HG02973 (cell line): ENCODE results near the gene IRF4.

ENCODE experiments used
- ATAC-seq: cut with Tn5 transposase; IDR thresholded peaks from one replicate; pipeline ENCODE4 v1.9.1; 2021; ENCODE audit warnings: moderate library complexity; ENCODE audit not compliant: unreplicated experiment

The IRF4 gene

DNA sequence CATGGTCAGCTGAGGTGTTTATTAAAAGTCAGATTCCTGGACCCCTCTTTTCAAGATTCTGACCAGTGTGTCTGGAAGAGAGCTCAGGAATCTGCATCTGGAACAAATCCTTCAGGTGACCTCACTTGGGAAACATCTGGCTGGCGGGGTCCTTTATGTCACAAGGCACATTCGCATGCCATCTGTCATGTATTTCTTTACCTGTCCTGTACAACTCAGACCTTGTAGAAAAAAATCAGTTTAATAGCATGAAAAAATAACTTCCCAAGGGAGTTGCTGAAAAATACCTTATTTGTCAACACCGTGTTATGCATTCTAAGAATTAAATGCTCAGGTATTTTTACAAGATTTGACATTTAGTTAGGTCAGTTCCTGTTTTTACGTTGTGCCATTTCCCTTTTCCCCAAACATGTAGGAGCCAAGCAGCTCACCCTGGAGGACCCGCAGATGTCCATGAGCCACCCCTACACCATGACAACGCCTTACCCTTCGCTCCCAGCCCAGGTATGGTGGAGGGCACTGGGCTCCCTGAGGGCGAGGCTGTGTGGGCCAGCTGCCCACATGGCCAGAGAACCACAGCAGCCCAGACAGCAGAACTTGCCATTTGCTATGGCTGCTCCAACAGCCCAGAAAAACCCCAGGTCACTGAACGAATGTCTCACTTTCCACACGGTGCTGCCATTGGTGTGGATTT, 4.0 kb downstream of the IRF4 start:
- no peak for ATAC-seq

DNA sequence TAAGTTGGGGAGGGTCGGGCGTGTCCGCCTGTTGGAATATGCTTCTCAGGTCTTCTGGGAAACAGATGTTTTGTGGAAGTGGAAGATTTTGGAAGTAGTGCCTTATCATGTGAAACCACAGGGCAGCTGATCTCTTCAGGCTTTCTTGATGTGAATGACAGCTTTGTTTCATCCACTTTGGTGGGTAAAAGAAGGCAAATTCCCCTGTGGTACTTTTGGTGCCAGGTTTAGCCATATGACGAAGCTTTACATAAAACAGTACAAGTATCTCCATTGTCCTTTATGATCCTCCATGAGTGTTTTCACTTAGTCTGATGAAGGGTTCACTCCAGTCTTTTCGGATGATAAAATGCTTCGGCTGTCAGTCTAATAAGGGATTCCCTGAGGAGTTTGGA, 4.6 kb downstream of the IRF4 start:
- no peak for ATAC-seq

DNA sequence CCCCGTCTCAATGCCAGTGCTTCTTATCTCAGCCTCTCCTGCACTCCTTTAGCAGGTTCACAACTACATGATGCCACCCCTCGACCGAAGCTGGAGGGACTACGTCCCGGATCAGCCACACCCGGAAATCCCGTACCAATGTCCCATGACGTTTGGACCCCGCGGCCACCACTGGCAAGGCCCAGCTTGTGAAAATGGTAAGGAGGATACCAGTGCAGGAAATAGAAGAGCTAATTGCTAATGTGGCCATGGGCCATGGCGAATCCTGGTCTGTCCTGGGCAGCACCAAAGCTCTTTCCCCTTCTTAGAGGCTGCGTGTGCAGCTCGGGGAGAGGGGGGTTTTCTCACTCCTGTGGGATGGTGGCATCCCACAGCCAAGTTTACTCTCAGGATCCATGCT, 5.5 kb downstream of the IRF4 start:
- no peak for ATAC-seq

DNA sequence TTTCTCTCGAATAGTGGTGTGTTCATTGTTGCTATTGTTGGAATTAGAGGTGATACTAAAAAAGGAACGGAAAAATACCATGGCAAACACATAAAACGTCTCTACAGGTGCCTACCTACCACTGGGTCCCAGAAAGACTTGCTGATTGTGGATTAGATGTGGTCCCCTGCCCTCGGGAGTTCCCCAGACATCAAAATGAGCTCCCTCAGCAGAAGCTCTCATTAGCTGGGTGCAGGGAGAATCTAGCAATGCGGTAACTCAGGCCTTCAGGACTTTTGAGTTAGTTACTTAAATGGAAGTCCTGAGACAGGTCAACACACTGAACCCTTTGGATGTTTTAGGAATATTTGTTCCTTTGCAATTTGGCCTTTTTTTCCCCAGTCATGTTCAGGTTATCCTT, 6.1 kb downstream of the IRF4 start:
- no peak for ATAC-seq

DNA sequence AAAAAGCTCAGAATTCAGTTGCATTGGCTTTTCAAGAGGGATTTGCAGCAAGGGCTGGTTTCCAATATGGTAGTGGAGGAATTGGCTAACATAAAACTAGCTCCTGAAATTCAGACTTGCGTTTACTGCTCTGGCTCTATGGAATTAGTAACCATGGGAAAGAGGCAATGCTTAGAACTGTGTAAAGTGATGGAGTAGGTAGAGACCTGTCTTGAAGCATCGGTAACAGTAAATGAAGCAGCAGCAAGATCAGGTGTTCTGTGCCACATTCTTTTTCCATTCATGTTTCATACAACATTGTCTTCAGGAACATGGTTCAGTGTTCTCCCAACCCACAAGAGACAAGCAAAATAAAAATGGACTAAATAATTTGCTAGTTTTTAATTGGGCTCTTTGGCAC, 6.5 kb downstream of the IRF4 start:
- no peak for ATAC-seq

DNA sequence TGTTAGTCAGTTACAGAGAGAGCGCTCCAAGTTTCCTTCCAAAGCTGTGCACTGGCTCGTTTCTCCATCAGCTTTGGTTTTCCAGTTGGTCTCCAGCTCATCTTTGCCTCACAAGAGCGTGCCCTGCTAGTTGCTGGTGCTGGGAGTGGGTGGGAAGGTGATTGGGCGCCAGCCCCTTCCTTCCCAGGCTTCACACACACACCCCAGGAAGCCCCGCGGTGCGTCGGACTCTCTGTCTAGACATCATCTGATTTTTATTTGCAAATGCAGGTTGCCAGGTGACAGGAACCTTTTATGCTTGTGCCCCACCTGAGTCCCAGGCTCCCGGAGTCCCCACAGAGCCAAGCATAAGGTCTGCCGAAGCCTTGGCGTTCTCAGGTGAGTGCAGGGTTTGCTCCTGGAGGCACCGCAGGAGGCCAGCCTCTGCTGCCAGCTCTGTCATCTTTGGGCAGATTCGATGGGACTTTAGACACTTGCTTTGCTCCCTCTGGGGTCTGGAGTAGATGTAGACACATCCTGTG, 7.1 kb downstream of the IRF4 start:
- no peak for ATAC-seq

DNA sequence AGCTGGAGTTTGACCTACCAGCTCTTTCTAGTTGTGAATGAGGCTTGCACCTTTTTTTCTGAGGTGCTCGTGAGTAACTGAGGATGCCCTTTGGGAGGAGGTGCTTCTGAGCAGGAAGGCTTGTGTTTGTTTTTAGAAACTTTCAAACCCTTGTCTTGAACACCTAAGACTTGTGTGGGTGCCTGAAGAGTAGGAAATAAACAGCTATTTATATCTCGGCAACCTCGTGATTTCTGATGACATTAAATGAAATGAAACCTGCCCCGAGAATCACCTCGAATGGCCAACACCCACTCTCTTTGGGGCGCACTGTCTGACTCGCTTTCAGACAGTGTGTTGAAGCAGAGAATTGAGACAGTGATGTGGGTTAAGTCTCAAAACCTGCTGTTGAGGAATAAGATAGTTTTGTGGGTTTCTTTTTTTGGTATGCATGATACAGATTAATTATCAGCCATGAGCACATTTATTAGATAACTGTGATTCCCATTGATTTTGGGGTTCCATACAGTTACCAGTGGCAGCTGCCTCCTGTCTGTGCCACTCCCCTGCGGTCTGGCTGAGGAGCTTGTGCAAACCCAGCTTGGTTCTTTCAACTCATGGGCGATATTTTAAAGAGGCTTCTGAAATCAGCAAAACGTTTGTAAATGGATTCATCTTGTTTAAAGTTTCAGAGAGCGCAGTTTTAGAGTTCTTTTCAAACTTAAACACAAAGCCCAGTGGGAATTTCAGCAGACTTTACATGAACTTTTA, 8.4 kb downstream of the IRF4 start:
- ATAC-seq: peak; percentile 41

DNA sequence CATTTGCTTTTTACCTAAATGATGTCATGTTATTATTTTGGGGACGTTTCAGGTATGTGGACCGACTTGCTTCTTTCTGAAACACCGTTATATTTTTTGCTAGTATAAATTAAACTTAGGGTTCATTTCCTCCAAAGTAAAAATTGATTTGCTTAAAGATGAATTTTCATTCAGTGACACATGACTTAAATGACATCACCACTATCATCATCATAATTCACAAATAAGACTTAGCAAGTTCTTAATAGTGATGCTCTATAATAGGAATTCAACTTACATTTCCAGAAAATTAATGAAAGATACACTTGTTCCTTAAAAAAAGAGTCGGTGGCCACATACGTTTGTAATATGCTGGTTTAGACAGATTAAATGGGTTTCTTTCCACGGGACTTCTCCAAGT, 9.3 kb downstream of the IRF4 start:
- ATAC-seq: no peak

DNA sequence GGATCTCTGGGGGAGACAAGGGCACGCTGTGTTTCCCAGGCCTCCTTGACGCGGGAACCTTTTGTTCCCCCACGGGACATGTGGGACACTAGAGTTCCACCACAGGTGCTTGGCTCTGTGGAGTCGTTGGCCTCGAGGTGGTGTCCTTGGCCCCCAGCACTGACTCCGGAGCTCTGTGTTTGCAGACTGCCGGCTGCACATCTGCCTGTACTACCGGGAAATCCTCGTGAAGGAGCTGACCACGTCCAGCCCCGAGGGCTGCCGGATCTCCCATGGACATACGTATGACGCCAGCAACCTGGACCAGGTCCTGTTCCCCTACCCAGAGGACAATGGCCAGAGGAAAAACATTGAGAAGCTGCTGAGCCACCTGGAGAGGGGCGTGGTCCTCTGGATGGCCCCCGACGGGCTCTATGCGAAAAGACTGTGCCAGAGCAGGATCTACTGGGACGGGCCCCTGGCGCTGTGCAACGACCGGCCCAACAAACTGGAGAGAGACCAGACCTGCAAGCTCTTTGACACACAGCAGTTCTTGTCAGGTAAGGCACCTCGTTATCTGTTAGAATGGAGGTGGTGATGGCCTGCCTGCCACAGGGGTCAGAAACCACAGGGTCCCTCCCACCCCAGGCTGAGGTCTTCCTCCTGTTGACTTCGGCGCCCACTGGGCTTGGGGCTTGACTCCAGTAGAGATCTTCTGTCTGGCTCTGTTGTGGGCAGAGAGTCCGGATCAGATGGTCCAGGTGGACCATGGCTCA, 9.9 kb downstream of the IRF4 start:
- no peak for ATAC-seq

DNA sequence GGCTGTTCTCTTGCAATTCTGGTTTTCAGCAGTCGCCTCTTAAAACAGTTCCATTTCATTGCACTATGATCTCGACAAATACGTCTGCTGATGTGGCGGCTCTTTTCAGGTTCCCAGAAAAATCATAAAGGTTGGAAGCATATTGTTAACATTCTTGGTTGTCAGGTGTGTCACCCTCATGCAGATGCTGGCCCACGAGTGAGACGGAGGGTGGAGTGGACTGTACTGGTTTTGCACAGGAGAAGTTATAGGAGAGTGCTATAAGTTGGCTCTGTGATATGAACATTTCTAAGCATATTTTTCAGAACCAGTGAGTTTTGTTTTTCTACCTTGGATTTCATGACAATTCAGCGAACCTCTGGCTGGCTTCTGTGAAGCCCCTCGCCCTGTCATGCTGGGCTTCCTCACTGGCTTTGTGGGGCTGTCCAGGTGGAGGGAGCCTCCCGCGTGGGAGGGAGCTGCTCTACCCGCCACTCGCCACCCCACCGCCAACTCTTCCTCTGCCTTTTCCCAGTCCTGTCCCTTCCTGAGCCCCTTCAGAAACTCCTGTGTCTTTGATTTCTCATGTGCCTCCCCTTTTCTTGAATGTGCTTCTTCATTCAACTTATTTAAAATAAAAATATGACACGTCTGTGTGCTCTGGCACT, 10.6 kb downstream of the IRF4 start:
- no peak for ATAC-seq

DNA sequence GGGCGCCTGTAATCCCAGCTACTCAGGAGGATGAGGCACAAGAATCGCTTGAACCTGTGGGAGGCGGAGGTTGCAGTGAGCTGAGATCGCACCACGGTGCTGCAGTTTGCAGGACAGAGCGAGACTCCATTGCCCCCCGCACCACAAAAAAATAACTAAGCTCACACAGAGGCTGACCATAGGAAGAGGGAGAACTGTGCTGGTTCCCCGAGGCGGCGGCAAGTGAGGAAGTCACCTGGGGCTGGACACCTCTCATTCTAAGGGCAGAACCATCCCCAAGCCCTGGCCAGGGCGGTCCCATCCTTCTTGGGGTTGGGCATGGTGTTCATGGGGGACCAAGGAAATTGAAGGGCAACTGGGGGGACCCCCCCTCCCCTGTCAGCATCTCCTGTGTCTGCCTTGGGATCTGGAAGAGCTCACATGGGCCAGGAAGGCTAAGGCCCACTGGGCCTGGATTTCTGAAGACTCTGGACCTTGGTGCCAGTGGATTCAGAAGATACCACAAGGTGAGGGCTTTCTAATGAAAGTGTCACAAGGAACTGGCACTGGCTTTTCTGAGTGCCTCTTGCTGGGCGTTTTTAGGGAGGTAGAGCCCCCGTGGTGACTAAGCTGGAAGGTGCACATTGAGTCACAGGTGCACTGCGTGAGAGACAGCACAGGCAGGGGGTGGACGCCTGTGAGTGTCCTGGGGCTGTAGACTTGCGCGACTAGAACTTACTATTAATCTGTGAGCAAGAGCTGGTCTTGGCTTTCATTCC, 11.5 kb downstream of the IRF4 start:
- no peak for ATAC-seq

DNA sequence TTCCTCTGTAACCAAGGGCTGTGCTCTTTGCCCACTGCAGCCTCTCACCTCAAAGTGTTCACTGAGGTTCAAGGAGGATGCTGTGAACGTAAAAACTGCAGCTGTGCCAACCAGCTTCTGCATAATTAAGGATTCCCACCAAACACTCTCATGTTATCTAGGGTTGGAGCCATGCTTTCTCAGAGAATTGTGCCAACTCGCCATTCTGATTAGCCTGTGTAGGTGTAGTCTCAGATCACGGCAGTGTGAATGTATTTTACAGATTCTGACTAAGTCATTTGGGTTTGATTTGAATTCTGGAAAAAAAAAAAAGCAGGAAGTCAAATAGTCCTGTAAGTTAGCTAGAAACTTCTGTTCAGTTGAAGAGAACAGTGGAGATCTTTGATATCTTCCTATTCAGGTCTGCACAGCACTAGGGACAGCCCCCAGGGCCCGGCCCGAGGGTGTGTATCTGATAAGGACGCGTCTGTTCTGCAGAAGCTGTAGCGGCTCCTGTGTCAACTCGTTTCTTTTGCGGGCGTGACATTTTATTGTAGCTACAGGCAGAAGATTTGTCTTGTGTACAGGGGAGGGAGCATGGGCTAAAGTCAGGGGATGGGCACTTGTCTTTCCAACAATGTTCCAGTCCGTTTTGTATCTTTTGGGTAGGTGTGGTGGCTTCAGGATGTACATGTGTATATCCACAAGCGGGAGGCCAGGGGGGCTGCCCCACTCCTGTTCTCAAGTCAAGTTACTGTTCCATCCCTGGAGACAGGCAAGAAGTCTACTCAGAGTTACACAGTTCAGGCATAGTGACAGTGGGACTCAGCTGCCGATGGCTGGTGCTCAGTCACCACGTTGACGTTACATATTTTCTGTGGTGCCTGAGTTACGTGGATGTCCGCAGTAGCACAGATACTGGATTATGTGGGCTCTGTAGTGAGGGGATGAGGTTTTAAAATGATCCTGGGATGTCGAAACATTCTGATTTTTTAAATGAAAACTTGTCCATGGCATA, 12.4 kb downstream of the IRF4 start:
- no peak for ATAC-seq

DNA sequence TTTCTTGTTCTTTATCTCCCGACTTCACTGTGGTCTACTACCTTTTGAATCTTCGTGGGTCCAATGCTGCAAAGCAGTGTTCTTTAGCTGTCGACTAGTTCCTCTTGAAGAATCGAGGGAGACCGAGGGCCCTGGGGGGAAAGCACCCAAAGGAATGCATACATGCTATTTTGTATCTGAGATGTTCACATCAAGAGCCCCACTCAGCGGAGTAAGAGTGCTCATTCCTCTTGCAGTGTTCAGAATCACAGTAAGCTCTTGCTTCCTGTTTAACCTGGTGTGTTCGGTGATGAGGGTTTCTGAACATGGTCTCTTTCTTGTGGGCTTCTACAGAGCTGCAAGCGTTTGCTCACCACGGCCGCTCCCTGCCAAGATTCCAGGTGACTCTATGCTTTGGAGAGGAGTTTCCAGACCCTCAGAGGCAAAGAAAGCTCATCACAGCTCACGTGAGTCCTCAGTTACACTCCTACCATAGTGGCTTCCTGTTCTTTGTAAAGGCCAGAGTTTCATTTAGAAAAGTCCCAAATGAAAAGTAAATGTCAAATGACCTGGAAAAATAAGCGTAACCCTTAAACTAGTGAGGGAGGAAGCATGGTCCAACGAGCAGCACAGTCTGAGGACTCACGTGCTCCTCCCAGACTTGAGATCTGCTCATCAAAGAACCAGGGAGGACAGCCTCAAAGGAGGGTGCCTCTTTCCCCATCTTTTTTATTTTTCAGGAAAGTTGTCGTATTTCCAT, 13.3 kb downstream of the IRF4 start:
- no peak for ATAC-seq

DNA sequence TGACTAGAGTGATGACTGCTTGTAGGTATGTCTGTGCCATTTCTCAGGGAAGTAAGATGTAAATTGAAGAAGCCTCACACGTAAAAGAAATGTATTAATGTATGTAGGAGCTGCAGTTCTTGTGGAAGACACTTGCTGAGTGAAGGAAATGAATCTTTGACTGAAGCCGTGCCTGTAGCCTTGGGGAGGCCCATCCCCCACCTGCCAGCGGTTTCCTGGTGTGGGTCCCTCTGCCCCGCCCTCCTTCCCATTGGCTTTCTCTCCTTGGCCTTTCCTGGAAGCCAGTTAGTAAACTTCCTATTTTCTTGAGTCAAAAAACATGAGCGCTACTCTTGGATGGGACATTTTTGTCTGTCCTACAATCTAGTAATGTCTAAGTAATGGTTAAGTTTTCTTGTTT, 16.6 kb downstream of the IRF4 start:
- no peak for ATAC-seq

DNA sequence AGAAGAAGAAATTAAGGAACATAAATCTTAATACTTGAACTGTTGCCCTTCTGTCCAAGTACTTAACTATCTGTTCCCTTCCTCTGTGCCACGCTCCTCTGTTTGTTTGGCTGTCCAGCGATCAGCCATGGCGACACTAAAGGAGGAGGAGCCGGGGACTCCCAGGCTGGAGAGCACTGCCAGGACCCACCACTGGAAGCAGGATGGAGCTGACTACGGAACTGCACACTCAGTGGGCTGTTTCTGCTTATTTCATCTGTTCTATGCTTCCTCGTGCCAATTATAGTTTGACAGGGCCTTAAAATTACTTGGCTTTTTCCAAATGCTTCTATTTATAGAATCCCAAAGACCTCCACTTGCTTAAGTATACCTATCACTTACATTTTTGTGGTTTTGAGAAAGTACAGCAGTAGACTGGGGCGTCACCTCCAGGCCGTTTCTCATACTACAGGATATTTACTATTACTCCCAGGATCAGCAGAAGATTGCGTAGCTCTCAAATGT, 17.1 kb downstream of the IRF4 start:
- no peak for ATAC-seq

DNA sequence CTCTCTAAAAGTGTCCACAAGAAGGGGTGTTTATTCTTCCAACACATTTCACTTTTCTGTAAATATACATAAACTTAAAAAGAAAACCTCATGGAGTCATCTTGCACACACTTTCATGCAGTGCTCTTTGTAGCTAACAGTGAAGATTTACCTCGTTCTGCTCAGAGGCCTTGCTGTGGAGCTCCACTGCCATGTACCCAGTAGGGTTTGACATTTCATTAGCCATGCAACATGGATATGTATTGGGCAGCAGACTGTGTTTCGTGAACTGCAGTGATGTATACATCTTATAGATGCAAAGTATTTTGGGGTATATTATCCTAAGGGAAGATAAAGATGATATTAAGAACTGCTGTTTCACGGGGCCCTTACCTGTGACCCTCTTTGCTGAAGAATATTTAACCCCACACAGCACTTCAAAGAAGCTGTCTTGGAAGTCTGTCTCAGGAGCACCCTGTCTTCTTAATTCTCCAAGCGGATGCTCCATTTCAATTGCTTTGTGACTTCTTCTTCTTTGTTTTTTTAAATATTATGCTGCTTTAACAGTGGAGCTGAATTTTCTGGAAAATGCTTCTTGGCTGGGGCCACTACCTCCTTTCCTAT, 17.9 kb downstream of the IRF4 start:
- ATAC-seq: no peak

DNA sequence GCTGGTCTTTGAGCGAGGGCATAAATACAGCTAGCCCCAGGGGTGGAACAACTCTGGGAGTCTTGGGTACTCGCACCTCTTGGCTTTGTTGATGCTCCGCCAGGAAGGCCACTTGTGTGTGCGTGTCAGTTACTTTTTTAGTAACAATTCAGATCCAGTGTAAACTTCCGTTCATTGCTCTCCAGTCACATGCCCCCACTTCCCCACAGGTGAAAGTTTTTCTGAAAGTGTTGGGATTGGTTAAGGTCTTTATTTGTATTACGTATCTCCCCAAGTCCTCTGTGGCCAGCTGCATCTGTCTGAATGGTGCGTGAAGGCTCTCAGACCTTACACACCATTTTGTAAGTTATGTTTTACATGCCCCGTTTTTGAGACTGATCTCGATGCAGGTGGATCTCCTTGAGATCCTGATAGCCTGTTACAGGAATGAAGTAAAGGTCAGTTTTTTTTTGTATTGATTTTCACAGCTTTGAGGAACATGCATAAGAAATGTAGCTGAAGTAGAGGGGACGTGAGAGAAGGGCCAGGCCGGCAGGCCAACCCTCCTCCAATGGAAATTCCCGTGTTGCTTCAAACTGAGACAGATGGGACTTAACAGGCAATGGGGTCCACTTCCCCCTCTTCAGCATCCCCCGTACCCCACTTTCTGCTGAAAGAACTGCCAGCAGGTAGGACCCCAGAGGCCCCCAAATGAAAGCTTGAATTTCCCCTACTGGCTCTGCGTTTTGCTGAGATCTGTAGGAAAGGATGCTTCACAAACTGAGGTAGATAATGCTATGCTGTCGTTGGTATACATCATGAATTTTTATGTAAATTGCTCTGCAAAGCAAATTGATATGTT, 19.2 kb downstream of the IRF4 start:
- no peak for ATAC-seq
